Left renal cortex interstitium (tissue), 4 donors: ENCODE results near the gene MYO5A. TPM values are rescaled to one million over a fixed set of nuclear protein-coding genes. Genes with fewer than 3 reads are reported as not detected.
"Not testable (repeated sequence)": the region's sequence is repeated elsewhere in the genome, so short reads cannot be mapped to it uniquely, and the experiment has no call there.

Experiments
- DNase-seq, 4 donors: peaks; one replicate each; pipeline ENCODE4 v3.0.0-alpha.2; 2013; ENCODE audit warnings: low read depth in 4 of 4, low spot score in 2 of 4, missing footprints in 1 of 4
- polyA plus RNA-seq, 4 donors: library from polyadenylated mRNA; unstranded; fragments of 120-200 nt; gene quantifications; one replicate each; pipeline ENCODE4 v1.2.1, GENCODE V29; 2013; ENCODE audit not compliant: insufficient read length in 4 of 4

Gene MYO5A
- polyA plus RNA-seq, 4 donors = 7.6 to 10.5 (median 8.1) TPM

DNA sequence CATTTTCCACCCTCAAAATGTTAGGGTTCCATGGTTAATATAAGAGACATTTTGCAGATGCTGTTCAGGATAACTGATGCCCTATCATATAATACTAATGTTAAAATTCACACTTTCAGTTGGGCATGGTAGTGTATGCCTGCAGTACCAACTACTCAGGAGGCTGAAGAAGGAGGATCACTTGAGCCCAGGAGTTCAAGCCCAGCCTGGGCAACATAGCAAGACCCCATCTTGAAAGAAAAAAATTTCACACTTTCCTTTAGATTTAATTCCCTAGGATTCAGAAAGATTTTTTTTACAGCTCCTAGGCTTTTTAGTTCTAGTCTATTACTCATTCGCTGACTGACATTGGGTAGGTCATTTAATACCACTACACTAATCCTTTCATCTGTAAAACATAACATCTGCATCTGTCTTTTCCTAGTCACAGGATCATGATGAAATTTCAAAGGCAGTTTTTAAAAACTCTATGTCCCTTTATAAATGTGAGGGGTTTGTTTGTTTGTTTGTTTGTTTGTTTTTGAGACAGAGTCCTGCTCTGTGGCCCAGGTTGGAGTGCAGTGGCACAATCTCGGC lies 103.7 kb downstream of the MYO5A start:
- no peak for DNase-seq

DNA sequence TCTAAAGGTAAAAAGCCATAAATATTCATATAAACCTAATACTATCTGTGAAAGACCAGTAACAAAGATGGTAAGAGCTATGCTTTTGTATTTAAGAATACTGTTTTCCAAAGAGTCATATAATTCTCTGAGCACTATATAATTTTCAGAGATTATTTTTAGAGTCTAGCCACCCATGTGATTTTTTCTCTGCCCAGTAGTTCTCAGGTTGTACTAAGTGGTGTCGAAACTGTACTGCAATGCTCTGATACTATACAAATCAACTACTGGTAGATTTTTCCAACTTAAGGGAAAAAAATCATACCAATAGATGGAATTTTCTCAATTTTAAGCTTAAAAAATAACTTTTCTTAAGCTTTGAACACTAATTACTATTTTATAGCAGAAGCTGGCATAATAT lies 104.8 kb downstream of the MYO5A start:
- DNase-seq = no peak

DNA sequence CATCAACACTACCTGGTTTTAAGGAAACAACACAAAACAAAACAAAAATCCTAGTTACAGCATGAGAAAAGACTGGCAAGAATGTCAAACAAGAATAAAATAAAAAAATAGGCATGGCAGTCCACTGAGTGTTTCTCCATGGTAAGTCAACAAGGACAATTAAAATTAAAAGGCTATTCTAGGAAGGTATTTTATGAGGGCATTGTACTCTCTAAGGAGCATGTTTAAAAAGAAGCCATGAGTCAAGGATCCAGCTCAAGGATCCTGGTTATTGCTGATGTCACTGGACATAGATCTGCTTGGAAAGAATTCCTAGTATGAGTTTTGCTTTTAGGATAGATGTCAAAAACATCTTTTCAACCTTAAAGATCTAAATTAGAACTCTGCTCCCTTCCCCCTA lies 106.7 kb downstream of the MYO5A start:
- DNase-seq = no peak

DNA sequence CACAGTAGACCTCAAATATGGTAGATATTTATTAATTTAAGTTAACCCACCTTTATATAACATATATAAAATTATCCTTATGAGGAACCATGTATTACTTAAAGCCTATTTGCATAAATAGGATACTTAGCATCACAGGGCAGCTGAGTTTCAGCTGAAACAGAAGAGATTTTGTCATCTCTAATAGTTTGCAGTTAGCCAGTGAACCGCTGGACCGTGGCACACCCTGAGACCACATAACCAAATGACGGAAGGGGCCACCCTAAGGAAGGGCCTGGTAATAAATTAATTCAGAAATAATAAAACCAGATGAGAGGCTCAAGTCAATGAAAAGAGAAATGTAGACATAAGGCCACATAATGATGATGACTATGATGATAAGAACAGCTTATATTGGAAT lies 107.7 kb downstream of the MYO5A start:
- no peak for DNase-seq

DNA sequence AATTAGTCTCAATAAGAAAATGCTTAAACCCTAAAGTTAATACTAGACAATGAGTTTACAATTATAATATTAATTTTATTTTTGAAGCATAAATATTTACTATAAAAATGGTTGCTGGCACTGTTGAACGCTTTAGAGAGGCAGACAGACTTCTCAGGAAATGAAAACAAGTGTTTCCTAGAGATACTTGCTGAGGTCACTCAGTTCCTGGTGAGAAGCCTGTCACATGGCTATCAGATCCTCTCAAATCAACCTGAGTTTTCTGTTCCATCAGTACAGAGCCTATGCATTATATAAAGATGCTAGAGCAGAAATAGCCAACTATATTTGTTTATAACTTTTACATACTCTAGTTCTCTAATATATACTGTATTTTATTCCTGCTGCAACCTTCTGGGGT lies 109.2 kb downstream of the MYO5A start:
- no peak for DNase-seq

DNA sequence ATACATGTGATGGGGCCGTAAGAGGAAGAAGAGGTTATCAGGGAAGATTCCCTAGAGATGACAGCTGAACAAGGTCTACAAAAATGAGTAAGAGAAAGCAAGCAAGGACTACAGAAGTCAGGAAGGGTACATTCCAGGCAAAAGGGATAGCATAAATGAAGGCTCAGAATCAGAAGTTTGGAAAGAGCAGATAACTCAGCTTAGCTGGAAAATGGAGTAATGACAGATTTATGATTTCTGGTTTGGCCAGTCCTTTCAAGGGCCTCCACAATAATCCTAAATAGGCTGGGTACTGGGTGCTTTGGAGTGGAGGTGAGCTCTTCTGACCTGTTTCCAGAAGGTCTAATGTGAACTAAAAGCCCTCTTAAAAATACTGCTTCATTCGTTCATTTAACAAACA lies 110.7 kb downstream of the MYO5A start:
- DNase-seq = no peak

DNA sequence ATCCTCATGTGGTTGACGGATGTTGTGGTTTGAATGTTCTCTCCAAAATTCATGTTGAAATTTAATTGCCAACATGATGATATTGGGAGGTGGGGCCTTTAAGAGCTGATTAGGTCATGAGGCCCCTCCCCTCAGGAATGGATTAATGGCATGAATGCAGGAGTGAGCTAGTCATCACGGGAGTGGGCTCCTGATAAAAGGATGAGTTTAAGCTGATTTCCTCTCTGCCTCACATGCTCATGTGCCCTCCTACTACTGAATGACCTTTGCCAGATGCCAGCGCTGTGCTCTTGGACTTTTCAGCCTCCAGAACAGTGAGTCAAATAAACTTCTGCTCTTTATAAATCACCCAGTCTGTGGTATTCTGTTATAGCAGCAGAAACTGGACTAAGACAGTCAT lies 111.2 kb downstream of the MYO5A start:
- DNase-seq = no peak

DNA sequence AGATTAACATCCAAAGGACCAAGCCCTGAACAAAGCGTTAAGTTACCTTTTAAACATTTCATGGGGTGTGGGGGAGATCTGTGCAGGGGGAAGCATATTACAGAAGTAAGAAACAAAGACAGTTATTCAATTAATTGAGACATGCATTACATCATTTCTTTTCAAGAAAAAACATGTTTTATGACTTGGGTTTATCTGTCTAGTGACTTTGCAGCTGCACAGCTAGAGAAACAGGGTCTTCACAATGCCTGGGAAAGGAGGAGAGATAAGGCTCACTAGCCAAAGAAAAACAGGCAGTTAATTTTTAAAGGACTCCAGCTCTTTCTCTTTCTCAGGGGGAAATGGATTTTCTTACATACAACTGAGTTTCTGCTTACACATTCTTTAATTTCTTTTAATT lies 112.1 kb downstream of the MYO5A start:
- DNase-seq = not testable (repeated sequence)

DNA sequence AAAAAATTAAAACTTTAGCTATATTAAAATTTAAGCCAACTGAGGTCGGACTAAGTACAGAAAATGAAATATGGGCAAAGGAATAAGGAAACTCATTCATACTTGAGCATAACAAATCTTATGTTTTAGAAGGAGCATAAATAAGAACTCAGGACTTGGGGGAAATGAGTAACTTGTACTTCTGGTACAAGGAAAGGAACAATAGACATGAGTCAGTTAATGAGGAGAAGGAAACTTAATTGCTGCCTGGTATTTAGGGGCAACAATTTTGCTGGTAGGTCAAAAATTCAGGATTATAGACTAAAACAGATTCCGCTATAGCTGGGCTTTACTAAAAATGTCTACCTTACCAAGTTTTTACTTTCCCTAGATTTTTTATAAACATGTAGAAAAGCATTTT lies 113.1 kb downstream of the MYO5A start:
- no peak for DNase-seq

DNA sequence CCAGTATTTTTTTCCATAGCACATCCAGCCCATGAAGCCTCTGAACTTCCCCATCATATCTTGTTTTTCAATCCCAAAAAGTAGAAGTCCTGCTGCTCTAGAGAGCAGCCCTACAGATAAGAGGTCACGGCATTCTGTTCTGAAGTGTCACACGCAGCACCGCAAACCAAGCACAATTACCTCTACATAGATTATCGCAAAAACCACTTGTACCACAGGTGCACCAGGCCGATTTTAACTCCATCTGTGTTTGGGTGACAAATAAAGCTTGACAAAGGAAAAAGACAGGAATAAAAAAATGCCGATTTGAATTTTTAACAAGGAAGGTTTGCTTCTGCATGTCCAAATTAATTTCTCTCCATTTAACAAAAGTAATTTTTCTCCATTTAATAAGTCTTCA lies 113.7 kb downstream of the MYO5A start:
- no peak for DNase-seq

DNA sequence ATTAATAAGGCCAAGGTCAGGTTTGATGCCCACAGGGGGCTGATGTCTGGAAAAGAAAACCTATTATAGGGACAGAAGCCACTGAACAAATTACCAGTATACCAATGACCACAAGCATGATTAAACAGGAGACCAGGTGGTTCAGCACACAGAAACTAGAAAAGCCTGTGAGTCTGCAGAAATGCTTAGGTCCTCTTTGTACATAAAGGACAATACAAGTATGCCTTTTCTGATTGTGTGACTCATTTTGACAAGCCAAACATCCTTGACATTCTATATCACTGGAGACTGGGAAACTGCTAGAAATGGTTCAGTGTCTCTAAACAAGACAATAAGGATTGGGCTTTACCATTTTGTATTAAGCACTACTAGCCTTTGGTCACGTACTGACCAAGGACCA lies 119.9 kb downstream of the MYO5A start:
- DNase-seq = no peak

DNA sequence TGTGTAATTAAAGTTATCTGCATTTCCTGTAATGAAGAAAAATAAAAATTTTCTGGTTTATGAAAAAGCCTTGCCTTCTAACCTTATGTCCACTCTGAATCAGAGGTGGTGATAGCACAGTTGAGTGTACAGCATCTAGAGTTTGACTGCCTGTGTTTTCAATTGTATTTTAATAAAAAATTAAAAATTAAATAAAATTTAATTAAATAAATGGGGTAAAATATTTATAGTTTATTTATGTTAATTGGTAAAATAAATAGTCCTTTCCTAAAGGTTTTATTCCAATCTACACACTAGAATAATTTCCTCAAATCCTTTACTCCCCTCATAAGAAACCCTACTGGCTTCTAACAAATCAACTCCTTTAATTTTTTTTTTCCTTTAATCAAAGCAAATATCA lies 121.3 kb downstream of the MYO5A start:
- DNase-seq = no peak

DNA sequence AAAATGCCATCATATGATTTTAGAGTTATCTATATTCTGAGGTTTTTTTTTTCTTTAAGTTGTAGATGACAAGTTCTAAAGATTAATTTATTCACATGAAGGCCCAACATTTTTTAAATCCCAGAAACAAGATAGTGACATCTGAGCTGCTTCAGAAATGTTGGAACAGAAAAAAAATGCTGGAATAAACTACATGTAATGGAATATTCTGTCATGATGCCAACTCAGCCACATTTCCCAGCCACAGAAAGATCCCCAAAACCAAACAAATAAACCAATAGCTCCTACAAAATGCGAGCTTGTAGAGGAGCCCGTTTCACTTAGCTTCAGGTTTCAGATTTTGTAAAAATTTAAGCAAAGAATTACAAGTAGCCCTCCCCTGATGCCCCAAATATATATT lies 122.1 kb downstream of the MYO5A start:
- no peak for DNase-seq

DNA sequence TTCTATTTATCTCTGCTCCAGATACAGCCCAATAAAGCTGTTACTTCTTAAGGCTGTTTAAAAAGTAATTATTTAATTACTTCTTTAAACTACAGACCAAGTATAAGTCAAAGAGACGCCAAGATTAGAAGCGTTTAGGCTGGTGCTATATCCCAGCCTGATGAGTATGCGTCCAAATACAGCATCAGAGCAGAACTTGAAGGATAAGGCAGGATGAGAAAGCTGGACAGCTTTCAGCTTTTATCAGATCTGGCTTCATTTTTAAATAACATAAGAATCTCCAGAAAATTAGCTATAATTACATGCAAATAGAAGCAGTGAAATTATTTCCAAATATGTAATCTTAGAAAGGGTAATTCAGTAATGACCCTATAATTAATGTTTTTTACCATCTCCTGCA lies 122.8 kb downstream of the MYO5A start:
- no peak for DNase-seq

DNA sequence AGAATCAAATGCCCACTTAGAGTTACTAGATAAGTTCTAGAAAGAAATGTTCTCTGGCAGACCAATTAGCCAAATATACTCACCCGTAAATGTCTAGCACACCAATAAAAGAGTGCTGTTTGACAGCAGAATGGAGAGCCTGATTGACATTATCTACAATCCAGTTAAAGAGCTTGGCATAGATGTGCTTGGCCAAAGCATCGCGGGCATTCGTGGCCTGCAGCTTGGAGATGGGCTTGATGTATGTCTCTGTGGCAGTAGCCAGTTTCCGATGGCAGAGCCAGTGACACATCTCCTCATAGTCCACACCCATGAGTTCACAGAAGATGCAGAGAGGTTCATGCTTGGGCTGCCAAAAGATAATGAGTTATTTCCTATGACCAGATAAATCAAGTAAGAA lies 131.6 kb downstream of the MYO5A start:
- DNase-seq = no peak

DNA sequence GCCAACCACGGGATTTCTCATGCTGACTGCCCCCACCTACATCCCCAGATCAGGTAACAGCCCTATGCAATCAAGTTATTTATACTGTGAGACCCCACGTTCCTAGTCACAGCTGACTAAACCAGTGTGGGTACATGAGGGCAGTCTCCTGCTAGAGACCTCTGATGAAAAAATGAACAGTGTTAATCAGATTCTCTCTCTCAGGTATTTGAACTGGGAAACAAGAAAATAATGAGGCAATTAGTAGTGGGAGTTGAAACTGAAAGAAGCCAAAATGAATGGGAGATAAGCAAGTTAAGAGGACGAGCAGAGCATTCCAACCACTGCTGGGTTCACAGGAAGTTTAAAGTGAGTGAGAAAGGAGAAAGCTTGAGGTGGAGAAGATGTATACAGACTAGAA lies 134.6 kb downstream of the MYO5A start:
- peak in 1 of 4 donors; percentile 12 for DNase-seq

DNA sequence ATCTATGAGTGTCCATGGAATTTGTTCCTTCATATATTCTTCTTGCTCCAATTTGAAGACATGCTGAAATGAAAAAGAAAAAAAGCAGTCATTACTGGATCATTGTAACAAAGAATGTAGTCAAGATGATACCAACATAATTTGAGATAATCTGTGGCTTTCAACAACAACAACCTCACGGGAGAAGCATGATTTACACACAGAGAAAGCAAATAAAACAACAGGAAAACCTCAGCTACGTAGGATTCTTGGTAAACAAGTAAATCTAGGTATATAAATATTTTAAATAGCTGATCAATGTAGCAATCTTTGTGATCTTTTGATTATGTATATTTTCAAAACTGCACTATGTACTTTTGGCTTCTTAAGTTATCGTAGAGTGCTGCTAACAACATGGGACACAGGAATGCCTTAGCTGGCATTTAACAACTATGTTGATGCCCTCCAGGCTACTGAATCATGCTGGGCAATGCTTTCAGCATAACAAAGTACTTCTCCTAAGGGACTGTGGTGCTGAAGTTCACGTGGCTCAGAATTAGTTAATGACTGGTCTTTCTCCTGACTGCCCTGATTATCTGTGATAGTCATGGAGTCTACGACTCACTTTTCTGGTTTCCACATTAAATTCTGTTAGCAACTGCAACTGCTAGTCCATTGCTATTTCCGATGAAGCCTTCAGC lies 136.5 kb downstream of the MYO5A start:
- DNase-seq = no peak

DNA sequence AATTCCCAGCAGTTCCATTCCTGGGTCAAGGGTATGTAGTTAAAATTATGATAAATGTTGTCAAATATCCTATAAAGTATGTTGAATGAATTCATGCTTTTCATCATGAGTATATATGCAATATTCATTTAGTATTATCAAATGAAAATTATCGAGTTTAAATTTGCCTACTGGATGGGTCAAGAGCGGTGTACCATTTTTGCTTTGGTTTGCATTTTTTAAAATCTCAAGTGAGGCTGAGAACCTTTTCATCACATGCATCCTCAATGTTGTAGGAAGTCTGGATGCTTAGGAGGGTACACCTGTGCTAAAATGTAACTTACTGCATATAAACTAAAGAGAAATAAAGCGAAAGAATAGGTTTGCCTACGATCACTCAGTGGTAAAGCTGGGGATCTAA lies 137.6 kb downstream of the MYO5A start:
- DNase-seq = no peak

DNA sequence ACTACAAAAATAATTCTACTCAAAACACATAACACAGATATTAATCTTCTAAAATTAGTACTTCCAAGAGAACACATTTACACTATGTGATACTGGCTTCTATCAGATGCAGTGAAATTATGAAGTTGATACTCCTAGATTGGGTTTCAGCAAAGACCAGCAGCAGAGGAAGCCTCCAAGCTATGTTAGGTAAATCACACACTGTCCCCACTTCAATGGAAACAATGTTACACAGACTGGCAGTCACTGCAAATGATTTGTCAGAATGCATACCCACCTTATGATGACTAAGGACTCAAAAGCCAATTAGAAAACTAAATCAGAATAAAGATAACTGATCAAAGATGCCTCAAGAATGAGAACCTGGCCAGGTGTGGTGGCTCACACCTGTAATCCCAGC lies 143.0 kb downstream of the MYO5A start:
- no peak for DNase-seq

DNA sequence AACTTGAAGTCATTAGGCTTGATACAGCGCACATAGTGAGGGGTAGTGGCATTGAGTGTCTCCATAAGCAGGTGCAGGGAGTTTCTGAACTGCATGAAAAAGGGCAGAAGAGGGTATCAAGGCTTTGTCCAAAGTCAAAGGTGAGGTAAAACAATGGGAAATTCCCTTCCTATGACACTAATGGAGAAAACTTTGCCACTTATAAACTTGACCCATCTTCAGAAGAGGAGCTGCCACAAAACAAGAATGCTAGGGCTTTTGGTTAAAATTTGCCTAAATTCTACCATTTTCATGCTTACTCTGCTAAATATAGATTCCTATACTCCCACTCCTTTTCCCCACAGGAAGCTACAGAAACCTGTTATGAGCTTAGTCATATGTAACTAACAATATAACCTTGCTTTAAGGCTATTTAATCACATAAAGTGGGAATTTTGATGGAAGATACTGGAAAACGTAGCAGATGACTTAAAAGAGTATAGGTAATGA lies 145.5 kb downstream of the MYO5A start:
- DNase-seq = no peak

DNA sequence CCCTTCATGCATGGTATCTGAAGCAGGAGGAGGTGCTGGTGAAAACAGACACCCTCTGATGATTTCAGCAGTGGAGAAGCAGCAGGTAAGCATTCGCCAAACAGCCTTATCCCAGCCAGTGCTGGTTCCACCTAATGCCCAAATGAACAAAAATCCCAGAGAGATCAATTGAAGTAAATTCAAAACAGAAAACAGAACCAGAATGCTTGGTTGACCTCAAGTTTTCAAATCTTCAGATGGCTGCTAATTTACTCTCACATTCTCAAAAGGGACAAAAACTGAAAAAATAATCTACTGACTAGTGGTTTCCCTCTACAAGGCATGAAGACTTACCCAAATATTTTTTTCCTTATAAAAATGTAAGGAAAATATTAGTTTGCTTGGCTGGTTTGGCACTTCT lies 146.0 kb downstream of the MYO5A start:
- no peak for DNase-seq

DNA sequence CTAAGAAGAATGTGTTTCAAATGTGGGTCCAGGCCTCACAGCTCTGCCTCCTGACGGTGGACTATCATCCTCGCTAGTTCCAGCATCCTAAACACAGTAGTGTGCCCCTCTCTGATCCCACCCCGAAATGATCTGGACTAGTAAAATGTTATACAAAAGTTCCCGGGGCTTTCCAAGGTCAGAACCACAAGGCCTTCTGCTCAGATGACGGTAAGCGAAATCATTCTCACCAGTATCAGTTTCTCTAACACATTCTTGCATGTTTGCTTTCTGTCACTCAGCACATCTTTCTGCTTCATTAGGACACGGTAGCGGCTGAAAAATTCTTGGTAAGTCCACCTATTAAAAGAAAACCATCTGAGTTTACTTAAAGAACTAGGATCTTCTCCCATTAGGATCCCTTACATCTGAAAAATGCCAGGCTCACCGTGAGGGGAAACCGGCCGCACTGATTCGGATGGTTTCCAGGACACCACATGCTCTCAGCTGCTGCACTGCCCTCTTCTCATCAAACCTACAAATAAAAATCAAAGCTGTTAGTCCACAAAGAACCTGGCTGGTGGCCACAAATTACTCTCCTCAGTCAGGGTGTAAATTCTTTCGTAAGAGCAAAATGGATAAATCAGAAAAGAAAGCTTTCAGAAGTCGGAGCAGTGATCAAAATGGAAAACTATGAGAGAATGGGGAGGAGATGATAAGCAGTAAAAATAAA lies 149.1 kb downstream of the MYO5A start:
- peak in 2 of 4 donors; percentile 5 to 9 for DNase-seq
